NCI-H1417 (cell line): ENCODE measurements around the gene HOXC13.

Experiments
- DNase-seq, 3 experiments: peaks; one replicate each; lab custom pipeline; 2025; lab: John Stamatoyannopoulos, UW

HOXC13 gene

DNA sequence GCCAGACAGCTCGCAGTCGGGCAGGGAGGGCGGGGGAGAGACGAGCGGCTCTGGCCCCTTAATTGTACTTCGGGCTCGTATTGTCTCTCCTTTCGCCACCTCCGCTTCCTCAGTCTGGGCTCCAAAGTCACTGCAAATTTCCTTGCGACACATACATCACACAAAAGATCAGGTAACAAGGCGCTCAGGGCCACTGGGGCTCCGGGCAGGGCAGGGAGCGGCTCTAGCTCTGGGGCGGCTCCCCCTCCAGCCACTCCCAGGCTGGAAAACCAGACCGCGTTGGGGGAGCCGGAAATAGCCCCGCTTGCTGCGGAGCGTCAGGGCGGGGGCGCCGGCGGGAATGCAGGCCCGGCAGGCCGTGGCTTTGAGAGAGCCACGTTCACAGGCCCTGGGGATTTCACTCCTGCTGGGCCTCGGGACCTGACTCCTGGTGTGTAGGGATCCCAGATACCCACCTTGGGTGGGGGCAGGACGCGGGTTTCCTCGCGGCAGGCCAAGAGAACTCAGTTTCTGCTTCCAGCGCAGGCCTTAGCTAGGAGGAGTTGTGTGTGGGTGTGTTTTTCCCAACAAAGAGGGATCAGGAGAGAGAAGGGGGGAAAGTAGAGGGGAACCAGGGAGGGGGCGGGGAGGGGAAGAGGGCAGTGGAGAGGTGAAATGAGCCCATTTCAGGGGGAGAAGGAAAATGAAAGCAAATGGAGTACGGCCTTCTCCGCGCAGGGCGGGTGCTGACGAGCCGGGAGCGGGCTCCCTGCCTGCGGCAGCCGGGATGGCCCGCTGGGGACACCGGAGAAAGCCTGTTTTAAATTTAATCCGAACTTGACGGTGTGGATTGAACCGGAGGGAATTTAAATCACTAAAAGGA lies 57.0 kb downstream of the HOXC13 start:
- peak; percentile 80 to 93 (median 89) for DNase-seq
